ENCODE data around the gene UBE2G1. TPM values are rescaled to one million over a fixed set of nuclear protein-coding genes. Genes with fewer than 3 reads are reported as not detected.

UBE2G1 gene
- total and polyA plus RNA-seq, 2 of the 13 experiments (the other 11 are each of a cell fraction or from before 2014, with no cell fraction given), result 27.9 to 42.6 TPM

DNA sequence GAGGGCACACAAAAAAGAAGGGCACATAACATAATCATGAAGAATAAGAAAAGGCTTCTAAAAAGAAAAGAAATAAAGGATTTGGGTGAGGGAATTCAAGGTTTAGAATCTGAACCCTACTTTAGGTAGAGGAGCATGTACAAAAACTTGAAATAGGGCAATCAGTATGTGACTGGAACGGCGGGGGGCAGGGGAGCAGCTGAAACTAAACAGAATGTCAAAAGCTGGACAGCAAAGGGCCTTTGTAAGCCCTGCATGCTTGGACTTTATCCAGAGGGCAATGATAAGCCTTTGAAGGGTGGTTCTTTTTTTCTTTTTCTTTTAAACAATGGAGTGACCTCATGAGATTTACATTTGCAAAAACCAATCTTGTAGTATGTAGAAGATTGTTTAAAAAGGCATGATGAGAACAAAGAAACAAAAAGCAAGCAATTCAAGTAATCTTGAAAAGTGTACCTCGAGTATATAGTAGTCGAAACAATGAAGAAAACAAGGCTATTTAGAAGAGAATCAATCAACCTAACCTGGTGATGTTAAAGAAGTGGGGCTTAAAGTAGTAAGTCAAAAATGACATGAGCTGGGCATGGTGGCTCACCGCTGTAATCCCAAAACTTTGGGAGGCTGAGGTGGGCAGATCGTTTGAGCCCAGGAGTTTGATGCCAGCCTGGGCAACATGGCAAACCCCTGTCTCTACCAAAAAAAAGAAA, 56.0 kb downstream of the UBE2G1 start (continued):
- TF ChIP-seq, protein P1, sequence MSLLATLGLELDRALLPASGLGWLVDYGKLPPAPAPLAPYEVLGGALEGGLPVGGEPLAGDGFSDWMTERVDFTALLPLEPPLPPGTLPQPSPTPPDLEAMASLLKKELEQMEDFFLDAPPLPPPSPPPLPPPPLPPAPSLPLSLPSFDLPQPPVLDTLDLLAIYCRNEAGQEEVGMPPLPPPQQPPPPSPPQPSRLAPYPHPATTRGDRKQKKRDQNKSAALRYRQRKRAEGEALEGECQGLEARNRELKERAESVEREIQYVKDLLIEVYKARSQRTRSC (CRISPR knock-in tag; IDR thresholded peaks at IDR 0.05; ENCODE audit: low read depth), result no peak
- no peak for TF ChIP-seq ZNF570 (CRISPR knock-in tag; IDR thresholded peaks at IDR 0.05; ENCODE audit: borderline replicate concordance)
- no peak for TF ChIP-seq MTA1 (CRISPR knock-in tag; IDR thresholded peaks at IDR 0.05; ENCODE audit: borderline replicate concordance)
- TF ChIP-seq, protein P2, sequence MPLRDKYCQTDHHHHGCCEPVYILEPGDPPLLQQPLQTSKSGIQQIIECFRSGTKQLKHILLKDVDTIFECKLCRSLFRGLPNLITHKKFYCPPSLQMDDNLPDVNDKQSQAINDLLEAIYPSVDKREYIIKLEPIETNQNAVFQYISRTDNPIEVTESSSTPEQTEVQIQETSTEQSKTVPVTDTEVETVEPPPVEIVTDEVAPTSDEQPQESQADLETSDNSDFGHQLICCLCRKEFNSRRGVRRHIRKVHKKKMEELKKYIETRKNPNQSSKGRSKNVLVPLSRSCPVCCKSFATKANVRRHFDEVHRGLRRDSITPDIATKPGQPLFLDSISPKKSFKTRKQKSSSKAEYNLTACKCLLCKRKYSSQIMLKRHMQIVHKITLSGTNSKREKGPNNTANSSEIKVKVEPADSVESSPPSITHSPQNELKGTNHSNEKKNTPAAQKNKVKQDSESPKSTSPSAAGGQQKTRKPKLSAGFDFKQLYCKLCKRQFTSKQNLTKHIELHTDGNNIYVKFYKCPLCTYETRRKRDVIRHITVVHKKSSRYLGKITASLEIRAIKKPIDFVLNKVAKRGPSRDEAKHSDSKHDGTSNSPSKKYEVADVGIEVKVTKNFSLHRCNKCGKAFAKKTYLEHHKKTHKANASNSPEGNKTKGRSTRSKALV (CRISPR knock-in tag; IDR thresholded peaks at IDR 0.05), result no peak
- TF ChIP-seq, protein P3, sequence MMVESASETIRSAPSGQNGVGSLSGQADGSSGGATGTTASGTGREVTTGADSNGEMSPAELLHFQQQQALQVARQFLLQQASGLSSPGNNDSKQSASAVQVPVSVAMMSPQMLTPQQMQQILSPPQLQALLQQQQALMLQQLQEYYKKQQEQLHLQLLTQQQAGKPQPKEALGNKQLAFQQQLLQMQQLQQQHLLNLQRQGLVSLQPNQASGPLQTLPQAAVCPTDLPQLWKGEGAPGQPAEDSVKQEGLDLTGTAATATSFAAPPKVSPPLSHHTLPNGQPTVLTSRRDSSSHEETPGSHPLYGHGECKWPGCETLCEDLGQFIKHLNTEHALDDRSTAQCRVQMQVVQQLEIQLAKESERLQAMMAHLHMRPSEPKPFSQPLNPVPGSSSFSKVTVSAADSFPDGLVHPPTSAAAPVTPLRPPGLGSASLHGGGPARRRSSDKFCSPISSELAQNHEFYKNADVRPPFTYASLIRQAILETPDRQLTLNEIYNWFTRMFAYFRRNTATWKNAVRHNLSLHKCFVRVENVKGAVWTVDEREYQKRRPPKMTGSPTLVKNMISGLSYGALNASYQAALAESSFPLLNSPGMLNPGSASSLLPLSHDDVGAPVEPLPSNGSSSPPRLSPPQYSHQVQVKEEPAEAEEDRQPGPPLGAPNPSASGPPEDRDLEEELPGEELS (CRISPR knock-in tag; IDR thresholded peaks at IDR 0.05), result peak; percentile 73
- no peak for TF ChIP-seq ZFP36L2 (CRISPR knock-in tag; IDR thresholded peaks at IDR 0.05)
- no peak for TF ChIP-seq ZKSCAN1 (IDR thresholded peaks at IDR 0.05; ENCODE audit: low read length)
- TF ChIP-seq, protein P4, sequence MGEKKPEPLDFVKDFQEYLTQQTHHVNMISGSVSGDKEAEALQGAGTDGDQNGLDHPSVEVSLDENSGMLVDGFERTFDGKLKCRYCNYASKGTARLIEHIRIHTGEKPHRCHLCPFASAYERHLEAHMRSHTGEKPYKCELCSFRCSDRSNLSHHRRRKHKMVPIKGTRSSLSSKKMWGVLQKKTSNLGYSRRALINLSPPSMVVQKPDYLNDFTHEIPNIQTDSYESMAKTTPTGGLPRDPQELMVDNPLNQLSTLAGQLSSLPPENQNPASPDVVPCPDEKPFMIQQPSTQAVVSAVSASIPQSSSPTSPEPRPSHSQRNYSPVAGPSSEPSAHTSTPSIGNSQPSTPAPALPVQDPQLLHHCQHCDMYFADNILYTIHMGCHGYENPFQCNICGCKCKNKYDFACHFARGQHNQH (CRISPR knock-in tag; IDR thresholded peaks at IDR 0.05), result peak; percentile 59; the same call in 1 of the 2 replicates
- peak; percentile 72; the same call in 1 of the 2 replicates for TF ChIP-seq BHLHE40 (IDR thresholded peaks at IDR 0.05; ENCODE audit: low read length)
- no peak for TF ChIP-seq ATF7-NPFF (CRISPR knock-in tag; IDR thresholded peaks at IDR 0.05; ENCODE audit: low read depth)
- TF ChIP-seq, protein P5, sequence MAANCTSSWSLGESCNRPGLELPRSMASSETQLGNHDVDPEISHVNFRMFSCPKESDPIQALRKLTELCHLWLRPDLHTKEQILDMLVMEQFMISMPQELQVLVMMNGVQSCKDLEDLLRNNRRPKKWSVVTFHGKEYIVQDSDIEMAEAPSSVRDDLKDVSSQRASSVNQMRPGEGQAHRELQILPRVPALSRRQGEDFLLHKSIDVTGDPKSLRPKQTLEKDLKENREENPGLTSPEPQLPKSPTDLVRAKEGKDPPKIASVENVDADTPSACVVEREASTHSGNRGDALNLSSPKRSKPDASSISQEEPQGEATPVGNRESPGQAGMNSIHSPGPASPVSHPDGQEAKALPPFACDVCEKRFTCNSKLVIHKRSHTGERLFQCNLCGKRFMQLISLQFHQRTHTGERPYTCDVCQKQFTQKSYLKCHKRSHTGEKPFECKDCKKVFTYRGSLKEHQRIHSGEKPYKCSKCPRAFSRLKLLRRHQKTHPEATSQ (CRISPR knock-in tag; IDR thresholded peaks at IDR 0.05; ENCODE audit: borderline replicate concordance), result no peak
- TF ChIP-seq MAFF (IDR thresholded peaks at IDR 0.05; ENCODE audit: low read depth, low read length), result no peak
- TF ChIP-seq ZBTB7A (CRISPR knock-in tag; IDR thresholded peaks at IDR 0.05), result no peak
- TF ChIP-seq MAFG (CRISPR knock-in tag; IDR thresholded peaks at IDR 0.05), result no peak
- TF ChIP-seq ZNF614 (CRISPR knock-in tag; IDR thresholded peaks at IDR 0.05; ENCODE audit: borderline replicate concordance), result no peak
- no peak for TF ChIP-seq TBL1XR1 (IDR thresholded peaks at IDR 0.05; ENCODE audit: borderline replicate concordance, low read length, partially characterized antibody)
- TF ChIP-seq ZNF839 (CRISPR knock-in tag; IDR thresholded peaks at IDR 0.05; ENCODE audit: borderline replicate concordance), result no peak
- TF ChIP-seq, protein P6, sequence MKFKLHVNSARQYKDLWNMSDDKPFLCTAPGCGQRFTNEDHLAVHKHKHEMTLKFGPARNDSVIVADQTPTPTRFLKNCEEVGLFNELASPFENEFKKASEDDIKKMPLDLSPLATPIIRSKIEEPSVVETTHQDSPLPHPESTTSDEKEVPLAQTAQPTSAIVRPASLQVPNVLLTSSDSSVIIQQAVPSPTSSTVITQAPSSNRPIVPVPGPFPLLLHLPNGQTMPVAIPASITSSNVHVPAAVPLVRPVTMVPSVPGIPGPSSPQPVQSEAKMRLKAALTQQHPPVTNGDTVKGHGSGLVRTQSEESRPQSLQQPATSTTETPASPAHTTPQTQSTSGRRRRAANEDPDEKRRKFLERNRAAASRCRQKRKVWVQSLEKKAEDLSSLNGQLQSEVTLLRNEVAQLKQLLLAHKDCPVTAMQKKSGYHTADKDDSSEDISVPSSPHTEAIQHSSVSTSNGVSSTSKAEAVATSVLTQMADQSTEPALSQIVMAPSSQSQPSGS (CRISPR knock-in tag; IDR thresholded peaks at IDR 0.05), result peak; percentile 85
- TF ChIP-seq SALL2 (CRISPR knock-in tag; IDR thresholded peaks at IDR 0.05), result no peak
- no peak for TF ChIP-seq SRSF4 (IDR thresholded peaks at IDR 0.05; ENCODE audit: low read depth, low read length, poor library complexity, severe bottlenecking)
- no peak for TF ChIP-seq ZNF737 (CRISPR knock-in tag; IDR thresholded peaks at IDR 0.05; ENCODE audit: borderline replicate concordance)

Measured in HepG2 (cell line).